GM21723 (cell line): ENCODE data around the gene HDAC4.

Source experiments
- ATAC-seq: cut with Tn5 transposase; IDR thresholded peaks from one replicate; pipeline ENCODE4 v1.9.1; 2021; ENCODE audit warnings: mild to moderate bottlenecking, moderate library complexity; ENCODE audit not compliant: unreplicated experiment

HDAC4 gene

DNA sequence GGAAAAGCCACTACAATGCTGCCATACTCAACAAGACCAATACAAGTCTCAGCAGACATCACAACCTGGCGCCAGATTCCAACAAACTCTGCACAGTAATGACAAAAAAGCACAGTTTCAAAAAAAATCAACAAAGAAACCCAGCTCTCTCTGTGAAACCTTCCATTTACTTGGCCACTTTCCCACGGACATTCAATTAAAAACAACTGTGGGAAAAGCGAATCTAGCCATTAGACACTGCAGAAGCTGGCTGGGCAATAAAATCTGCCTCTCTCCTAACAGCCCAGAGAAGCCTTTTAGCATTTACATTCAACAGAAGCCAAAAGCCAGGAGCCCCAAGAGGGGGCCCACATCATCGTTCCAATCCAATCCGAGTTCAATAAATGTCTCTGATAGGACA, 128.9 kb downstream of the HDAC4 start:
- no peak for ATAC-seq

GRCh38 chr2:239271471-239271870, 129.3 kb downstream of the HDAC4 start:
- ATAC-seq: no peak

DNA sequence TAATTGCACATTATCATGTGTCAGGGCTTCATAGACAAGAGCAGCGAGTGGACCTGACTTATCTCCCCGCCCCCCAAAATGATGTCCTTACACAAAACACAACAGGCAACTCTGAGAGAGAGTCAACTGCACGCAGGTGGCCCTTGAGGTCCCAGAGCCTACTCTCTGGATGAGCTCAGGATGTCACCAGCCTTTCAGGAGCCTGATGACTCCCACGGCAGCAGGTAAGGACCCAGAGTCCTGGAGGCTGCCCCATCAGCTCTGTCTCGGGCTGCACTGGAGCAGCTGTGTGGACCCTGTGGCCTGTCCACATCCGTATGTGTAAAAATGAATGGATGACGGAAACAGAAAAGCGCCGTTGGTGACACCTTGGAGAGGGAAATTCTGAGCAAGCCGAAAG, 130.9 kb downstream of the HDAC4 start:
- ATAC-seq: no peak

- no peak for ATAC-seq
These were observed 131.5 kb downstream of the HDAC4 start for GRCh38 chr2:239269173-239269885.

DNA sequence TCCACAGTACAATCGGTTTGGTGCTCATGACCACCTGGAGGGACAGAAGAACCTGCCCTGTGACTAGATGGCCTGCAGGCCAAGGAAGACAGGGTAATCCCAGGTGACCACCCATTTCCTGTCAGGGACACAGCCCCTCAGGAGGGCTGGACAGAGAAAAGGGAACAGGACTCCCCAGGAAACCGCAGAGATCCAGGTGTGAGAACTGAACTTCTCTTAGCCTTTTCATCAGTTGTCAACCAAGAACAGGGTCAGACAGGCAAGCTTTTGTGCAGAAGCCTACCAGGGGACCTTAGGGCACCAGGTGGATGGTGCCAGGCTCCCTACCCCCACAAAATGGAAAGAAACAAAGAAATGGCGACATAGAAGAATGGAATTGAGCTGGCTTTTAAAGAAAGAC, 132.3 kb downstream of the HDAC4 start:
- ATAC-seq: no peak

DNA sequence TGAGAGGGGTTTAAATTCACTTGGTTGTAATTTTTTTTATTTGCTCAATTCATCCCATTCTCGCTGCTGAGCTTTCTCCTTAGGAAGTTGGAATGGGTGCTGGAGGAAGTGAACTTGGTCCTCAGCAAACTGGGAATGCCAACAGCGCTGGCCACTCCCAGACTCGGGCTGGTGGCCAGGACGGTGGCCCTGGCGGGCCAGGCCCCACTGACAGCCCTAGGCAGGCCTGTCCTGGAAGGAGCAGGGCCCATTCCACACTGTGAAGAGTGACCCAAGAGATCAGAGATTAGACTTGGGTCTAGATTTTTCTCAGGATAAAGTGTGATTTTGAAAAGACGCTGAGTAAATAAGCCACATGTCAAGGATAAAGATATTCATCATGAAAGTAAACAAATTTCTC, 132.7 kb downstream of the HDAC4 start:
- ATAC-seq: no peak

- ATAC-seq: peak; percentile 91
These were observed 133.4 kb downstream of the HDAC4 start for GRCh38 chr2:239267288-239267951.

- ATAC-seq: peak; percentile 16
These were observed 134.0 kb downstream of the HDAC4 start for GRCh38 chr2:239266779-239267287.

GRCh38 chr2:239266434-239266766, 134.4 kb downstream of the HDAC4 start:
- ATAC-seq: no peak

DNA sequence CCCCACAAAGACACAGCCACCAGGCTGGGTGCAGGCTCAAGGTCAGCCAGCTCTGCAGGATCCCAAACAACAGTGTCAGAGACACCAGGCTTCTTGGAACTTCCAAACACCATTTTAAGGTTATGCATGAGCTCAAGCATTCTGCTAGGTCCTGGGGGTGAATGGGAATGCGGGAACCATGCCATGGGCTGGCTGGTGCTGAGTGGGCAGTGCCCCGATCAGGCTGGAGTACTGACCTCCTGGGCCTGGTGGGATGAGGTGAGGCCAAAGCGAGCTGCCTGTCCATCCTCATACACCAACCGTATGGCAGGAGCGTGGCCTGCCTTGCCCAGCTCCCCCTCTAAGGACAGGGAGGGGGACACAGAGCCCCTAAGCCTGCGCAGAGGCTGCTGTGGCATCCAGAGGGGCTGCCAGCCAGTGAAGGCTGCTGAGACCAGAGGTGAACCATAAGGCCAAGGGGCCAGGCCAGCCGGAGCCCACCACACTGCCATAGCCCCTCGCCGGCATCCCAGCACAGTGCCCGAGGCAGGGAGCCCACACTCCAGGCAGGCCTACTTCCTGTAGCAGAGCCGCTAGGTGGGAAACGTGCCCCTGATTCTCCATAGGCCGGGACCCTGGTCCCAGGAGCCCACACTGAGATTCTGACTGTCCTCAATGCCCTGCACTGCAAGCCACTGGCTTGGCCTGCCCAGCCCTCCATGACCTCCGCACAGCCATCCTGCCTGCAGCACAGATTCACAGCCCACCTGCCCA, 135.0 kb downstream of the HDAC4 start:
- no peak for ATAC-seq

GRCh38 chr2:239264838-239265651, 135.8 kb downstream of the HDAC4 start:
- peak; percentile 41 for ATAC-seq

- no peak for ATAC-seq
These were observed 136.4 kb downstream of the HDAC4 start for GRCh38 chr2:239264492-239264837.

- ATAC-seq: no peak
These were observed 136.9 kb downstream of the HDAC4 start for GRCh38 chr2:239263669-239264491.

DNA sequence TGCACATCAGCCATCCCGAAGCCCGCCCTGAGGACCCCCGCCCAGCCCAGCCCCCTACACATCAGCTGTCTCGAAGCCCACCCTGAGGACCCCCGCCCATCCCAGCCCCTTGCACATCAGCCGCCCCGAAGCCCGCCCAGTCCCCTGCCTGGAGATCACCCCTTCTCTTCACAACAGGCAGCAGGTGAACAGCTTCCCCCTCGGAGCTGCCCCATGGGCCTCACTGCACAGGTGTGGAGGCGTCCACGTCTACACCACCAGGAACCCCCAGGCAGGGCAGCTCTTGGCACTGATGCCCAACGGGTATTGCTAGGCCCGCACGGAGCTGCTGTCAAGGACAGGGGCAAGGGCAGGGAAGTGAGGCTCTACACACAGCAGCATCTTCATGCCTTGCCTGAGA, 137.6 kb downstream of the HDAC4 start:
- no peak for ATAC-seq

DNA sequence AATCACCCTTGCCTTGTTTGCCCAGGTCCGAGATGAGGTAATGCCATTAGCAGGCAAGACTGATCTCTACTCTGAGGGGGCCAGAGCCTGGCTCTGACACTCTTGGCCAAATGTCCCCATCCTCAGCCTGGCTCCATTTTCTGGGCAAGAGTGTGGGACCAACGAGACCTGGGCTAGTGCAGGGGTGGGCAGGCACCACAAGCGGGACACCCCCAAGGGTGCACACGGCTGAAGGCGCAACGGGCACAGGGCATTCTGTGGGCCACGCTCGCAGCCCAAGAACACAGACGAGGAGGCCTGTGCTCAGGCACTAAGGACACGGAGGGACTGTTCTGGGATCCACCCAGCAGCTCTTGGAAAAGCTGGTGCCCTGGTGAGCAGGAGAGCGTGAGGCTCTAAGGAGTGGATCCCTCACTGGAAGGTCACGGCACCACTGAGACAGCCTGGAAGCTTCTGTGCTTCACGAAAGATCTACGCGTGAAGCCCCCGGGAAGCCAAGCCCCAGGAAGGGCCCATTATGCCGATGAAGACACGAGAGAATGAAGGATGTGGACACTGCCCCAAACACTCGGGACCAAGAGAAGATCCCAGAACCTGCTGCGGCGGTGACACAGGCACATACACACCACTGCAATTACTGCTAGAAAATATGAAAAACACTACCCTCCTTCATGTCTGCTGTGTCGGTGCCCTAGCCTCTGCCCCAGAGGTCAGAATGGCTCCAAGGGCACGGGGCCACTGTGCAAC, 138.2 kb downstream of the HDAC4 start:
- no peak for ATAC-seq

DNA sequence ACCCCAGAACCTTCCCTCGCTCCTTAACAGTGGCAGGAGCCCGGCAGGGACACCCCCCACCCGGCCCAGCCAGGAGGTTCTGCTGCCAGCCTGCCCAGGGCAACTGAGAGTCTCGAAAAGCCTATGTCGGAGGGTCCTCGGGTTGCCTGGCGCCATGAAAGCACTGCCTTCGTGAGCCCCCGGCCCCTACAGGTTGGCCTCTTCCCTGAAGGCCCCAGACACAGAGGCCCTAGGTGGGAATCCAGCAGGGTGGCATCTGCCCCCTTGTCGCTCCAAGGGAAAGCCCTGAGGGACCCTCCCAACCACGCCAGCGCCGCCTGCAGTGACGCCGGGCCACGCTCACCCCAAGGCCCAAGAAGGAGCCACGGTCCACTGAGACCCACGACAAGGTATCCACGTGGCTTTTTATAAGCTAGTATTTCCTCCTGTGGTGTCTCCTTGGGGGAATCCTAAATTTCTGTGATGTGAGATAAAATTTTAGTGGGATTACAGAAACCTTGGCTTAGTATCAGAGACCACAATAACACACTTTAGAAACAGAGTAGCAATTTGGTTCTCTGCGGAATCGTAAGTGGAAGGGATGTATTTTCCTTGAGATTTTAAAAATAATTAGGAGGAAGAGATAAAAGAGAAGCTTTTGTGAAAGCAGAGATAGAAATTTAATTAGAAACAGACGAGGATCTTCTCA, 138.9 kb downstream of the HDAC4 start:
- ATAC-seq: no peak

GRCh38 chr2:239261356-239261755, 139.5 kb downstream of the HDAC4 start:
- no peak for ATAC-seq

DNA sequence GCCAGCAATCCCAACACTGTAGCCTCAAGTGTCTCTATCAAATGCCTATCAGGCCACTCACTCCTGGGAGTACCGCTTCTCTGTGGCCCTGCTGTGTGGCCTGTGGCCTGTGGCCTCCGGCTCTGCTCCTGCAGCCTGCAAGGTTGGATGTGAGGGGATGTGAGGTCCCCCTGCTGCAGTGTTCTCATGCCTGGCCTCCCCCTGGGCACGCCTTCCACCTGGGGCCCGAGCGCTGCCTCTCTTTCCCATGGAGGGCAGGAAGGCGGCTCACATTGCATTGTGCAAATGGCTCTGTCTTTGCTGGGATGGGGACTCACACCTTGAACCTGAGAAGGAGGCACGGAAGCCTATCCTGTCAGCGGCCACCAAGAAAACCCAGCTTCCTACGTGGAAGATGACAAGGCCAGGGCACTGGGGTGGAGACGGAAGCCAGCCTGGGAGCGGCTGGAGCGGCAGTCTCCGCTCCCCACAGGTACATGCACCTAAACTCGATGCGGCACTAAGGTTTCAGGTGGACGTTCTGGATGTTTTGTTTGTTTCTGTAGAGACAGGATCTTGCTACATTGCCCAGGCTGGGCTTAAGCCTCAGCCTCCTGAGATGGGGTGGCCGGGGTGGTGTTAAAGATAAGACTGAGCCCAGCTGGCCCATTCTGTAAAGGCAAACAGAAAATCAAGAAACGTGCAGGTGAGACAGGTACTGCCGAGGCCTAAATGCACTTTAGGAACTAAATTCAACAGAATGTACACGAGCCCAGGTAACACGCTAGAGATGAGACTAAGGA, 140.1 kb downstream of the HDAC4 start:
- no peak for ATAC-seq
